K562 (cell line): ENCODE data around the gene CREG2. TPM values are rescaled to one million over a fixed set of nuclear protein-coding genes. Genes with fewer than 3 reads are reported as not detected.

ENCODE experiments used
- ATAC-seq: fragments of 200-7000 bp; cut with Tn5 transposase; 3 replicates; pipeline ENCODE4 v1.9.1; 2020; ENCODE audit warnings: moderate library complexity
- BruUV-seq: library from RNA; stranded (reverse); fragments of 400-500 nt; replicated peaks from 2 replicates; lab custom pipeline; 2021; lab: Mats Ljungman, UMichigan
- CTCF ChIA-PET: fragments of 300-600 bp; formaldehyde crosslinking; extraction: SDS; loops from one replicate; lab custom pipeline; 2021; ENCODE audit warnings: low intra/inter-chr PET ratio; lab: Yijun Ruan, JAX
- POLR2A ChIA-PET: fragments of 300-600, 350-650 bp; sonication (Branson Sonifier 250); formaldehyde crosslinking; extraction: SDS; loops from one replicate; lab custom pipeline; 2021; ENCODE audit warnings: antibody characterized with exemption, inconsistent platforms; lab: Yijun Ruan, JAX
- DNase-seq, 4 experiments: peaks; one replicate each; pipeline versions ENCODE4 v3.0.0 to v3.0.0-alpha.2; 2011 to 2018; ENCODE audit warnings: low spot score in 3 of 4, mixed read lengths in 3 of 4; ENCODE audit errors: extremely low read depth in 1 of 4
- FAIRE-seq: peaks from 2 replicates; lab custom pipeline; 2011; peaks lifted over from hg19 to GRCh38; lab: Jason Lieb, UNC
- H2AFZ ChIP-seq: 2 replicates; pipeline ENCODE4 v1.6.0; 2011; ENCODE audit warnings: low read depth, low read length, control low read depth, inconsistent platforms
- H3K27ac ChIP-seq: fragments of 200-600 bp; 3 replicates; pipeline ENCODE4 v1.8.0; 2011; ENCODE audit warnings: low read depth, mild to moderate bottlenecking, control low read depth, inconsistent platforms, low read length, moderate library complexity, mixed read lengths; ENCODE audit errors: extremely low read depth
- H3K27me3 ChIP-seq, 2 experiments: fragments of 300-600 bp in 1 of 2; 2 replicates in 1 of 2; 3 replicates in 1 of 2; pipeline versions ENCODE4 v1.6.0 to v1.8.0; 2011; ENCODE audit warnings: inconsistent platforms in 2 of 2, low read length in 2 of 2, mild to moderate bottlenecking in 1 of 2, mixed read lengths in 1 of 2, moderate library complexity in 1 of 2; ENCODE audit not compliant: control insufficient read depth in 2 of 2, insufficient read depth in 2 of 2
- H3K36me3 ChIP-seq: fragments of 300-600 bp; 3 replicates; pipeline ENCODE4 v1.8.0; 2011; ENCODE audit warnings: mild to moderate bottlenecking, low read length, inconsistent platforms; ENCODE audit not compliant: control insufficient read depth, insufficient read depth
- H3K4me1 ChIP-seq, 2 experiments: fragments of 200-600 bp in 1 of 2; replicated peaks in 1 of 2; 2 replicates in 1 of 2; 3 replicates in 1 of 2; pipeline versions ENCODE4 v1.5.1 to v1.8.0; 2011; ENCODE audit warnings: inconsistent platforms in 2 of 2, low read length in 2 of 2, mild to moderate bottlenecking in 1 of 2, mixed read lengths in 1 of 2, moderate library complexity in 1 of 2; ENCODE audit not compliant: control insufficient read depth in 2 of 2, insufficient read depth in 2 of 2
- H3K4me2 ChIP-seq: 2 replicates; pipeline ENCODE4 v1.6.1; 2011; ENCODE audit warnings: low read length, control low read depth, inconsistent platforms, mixed read lengths; ENCODE audit not compliant: insufficient read depth
- H3K4me3 ChIP-seq: fragments of 200-600 bp; sonication (generic), shearing (Covaris generic); 2 replicates; pipeline ENCODE4 v1.5.1; 2016; ENCODE audit warnings: control low read depth, inconsistent platforms
- H3K79me2 ChIP-seq: fragments of 200-600 bp; 3 replicates; pipeline ENCODE4 v1.8.0; 2011; ENCODE audit warnings: low read length, inconsistent platforms; ENCODE audit not compliant: control insufficient read depth, insufficient read depth
- H3K9ac ChIP-seq, 2 experiments: 2 replicates each; pipeline versions ENCODE4 v1.6.0 to v1.6.1; 2011; ENCODE audit warnings: low read depth in 2 of 2, low read length in 2 of 2, control low read depth in 1 of 2, inconsistent platforms in 1 of 2, mild to moderate bottlenecking in 1 of 2, mixed read lengths in 1 of 2; ENCODE audit not compliant: insufficient read depth in 1 of 2
- H3K9me1 ChIP-seq: one replicate; pipeline ENCODE4 v1.6.0; 2011; ENCODE audit warnings: inconsistent platforms, mild to moderate bottlenecking, low read length, moderate library complexity; ENCODE audit not compliant: control insufficient read depth, insufficient read depth
- H3K9me3 ChIP-seq: replicated peaks from 2 replicates; pipeline ENCODE4 v1.5.1; 2011; ENCODE audit warnings: low read depth, low read length, inconsistent platforms; ENCODE audit not compliant: control insufficient read depth, insufficient read depth
- H4K20me1 ChIP-seq: replicated peaks from 2 replicates; pipeline ENCODE4 v1.6.1; 2011; ENCODE audit warnings: low read length, inconsistent platforms, mixed read lengths; ENCODE audit not compliant: control insufficient read depth, insufficient read depth
- ATF2 ChIP-seq: sonication (generic); formaldehyde crosslinking; IDR thresholded peaks from 2 replicates; pipeline ENCODE4 v1.8.1; 2022; ENCODE audit warnings: missing genetic modification reagents
- BCLAF1 ChIP-seq, 2 experiments: fragments of 450-650 bp in 1 of 2; IDR thresholded peaks; 2 replicates each; pipeline ENCODE4 v1.6.1; 2011 to 2017; ENCODE audit warnings: low read depth in 2 of 2, antibody characterized with exemption in 1 of 2, borderline replicate concordance in 1 of 2, low read length in 1 of 2, mild to moderate bottlenecking in 1 of 2, mixed read lengths in 1 of 2; ENCODE audit not compliant: control insufficient read depth in 1 of 2
- BCOR ChIP-seq: fragments of 450-650 bp; IDR thresholded peaks from 2 replicates; pipeline ENCODE4 v1.6.1; 2016
- DPF2 ChIP-seq: fragments of 450-650 bp; IDR thresholded peaks from 2 replicates; pipeline ENCODE4 v1.6.1; 2016
- FOXA3 ChIP-seq, 2 experiments: fragments of 450-650 bp in 1 of 2; sonication (generic) in 1 of 2; formaldehyde crosslinking; IDR thresholded peaks in 1 of 2; conservative IDR thresholded peaks in 1 of 2; 2 replicates each; pipeline versions ENCODE4 v1.4.0 to v1.8.0; 2020 to 2022; ENCODE audit warnings: mild to moderate bottlenecking in 2 of 2, missing genetic modification reagents in 1 of 2
- JUN ChIP-seq, 2 experiments: sonication (generic) in 1 of 2; formaldehyde crosslinking in 1 of 2; IDR thresholded peaks; 2 replicates each; pipeline versions ENCODE4 v1.6.1 to v1.8.0; 2012 to 2022; ENCODE audit warnings: borderline replicate concordance in 2 of 2, mild to moderate bottlenecking in 2 of 2, improper control_type of control experiment in 1 of 2, low read depth in 1 of 2, low read length in 1 of 2, missing genetic modification reagents in 1 of 2
- JUND ChIP-seq, 2 experiments: IDR thresholded peaks; 2 replicates in 1 of 2; 3 replicates in 1 of 2; pipeline ENCODE4 v1.6.1; 2011; ENCODE audit warnings: borderline replicate concordance in 2 of 2, low read depth in 2 of 2, low read length in 2 of 2, improper control_type of control experiment in 1 of 2, missing biosample characterization in 1 of 2, missing genetic modification characterization in 1 of 2, missing genetic modification reagents in 1 of 2
- NFATC3 ChIP-seq: fragments of 450-650 bp; IDR thresholded peaks from 2 replicates; pipeline ENCODE4 v1.6.1; 2017; ENCODE audit warnings: mild to moderate bottlenecking
- RBM25 ChIP-seq: fragments of 200-400 bp; formaldehyde crosslinking; IDR thresholded peaks from 2 replicates; pipeline ENCODE4 v1.6.1; 2018; ENCODE audit warnings: low read length, low read depth, moderate library complexity; ENCODE audit not compliant: severe bottlenecking
- SMC3 ChIP-seq: conservative IDR thresholded peaks from 2 replicates; pipeline ENCODE4 v1.6.1; 2011; ENCODE audit warnings: low read depth, low read length, improper control_type of control experiment; ENCODE audit not compliant: insufficient read depth
- ZBTB7A ChIP-seq: IDR thresholded peaks from 2 replicates; pipeline ENCODE4 v1.6.1; 2011; ENCODE audit warnings: low read depth, mild to moderate bottlenecking, low read length, moderate library complexity, borderline replicate concordance; ENCODE audit not compliant: control insufficient read depth
- WGBS: fragments of 100-300 bp; shearing (Covaris generic); methylation state at CpG from one replicate; pipeline ENCODE4 v1.1.6; 2016; ENCODE audit warnings: low coverage, mixed read lengths; ENCODE audit not compliant: insufficient coverage; ENCODE audit errors: missing lambda C conversion rate; 5-methylcytosine and 5-hydroxymethylcytosine counted together
- in situ Hi-C: fragments of 300-500 bp; cut with MboI; formaldehyde crosslinking; loops from 4 replicates; pipeline ENCODE4 v1.15.0; 2018; ENCODE audit warnings: inconsistent platforms, mixed read lengths
- intact Hi-C: fragments of 100-400 bp; cut with micrococcal nuclease; formaldehyde crosslinking; loops from 2 replicates; pipeline ENCODE4 v1.14.2; 2022
- polyA plus RNA-seq, 8 experiments: library from polyadenylated mRNA; depleted of rRNA in 4 of 8; stranded (reverse) in 5 of 8; unstranded in 3 of 8; fragments of >200 nt; fragmentation: Nextera tagmentation in 2 of 8; fragmentation: Illumina TruSeq in 1 of 8; extraction: Ambion mirVana in 2 of 8; extraction: Trizol in 1 of 8; gene quantifications; 2 replicates each; pipeline versions ENCODE4 v1.2.1 to v1.2.3, GENCODE V29; 2011 to 2014; ENCODE audit warnings: inconsistent platforms in 1 of 8, missing spikeins in 1 of 8
- total RNA-seq, 7 experiments: library from RNA; depleted of rRNA in 6 of 7; stranded (reverse); fragments of >200 nt in 6 of 7; fragmentation: Illumina TruSeq in 2 of 7; extraction: Trizol in 2 of 7; gene quantifications; 2 replicates each; pipeline versions ENCODE4 v1.2.1 to v1.2.3, GENCODE V29; 2011 to 2021; ENCODE audit warnings: low replicate concordance in 1 of 7
- TF ChIP-seq, protein P1 (sequence below): sonication (generic); formaldehyde crosslinking; IDR thresholded peaks from 2 replicates; pipeline ENCODE4 v1.8.0; 2022; ENCODE audit warnings: missing genetic modification reagents, mild to moderate bottlenecking, borderline replicate concordance

The CREG2 gene
- total and polyA plus RNA-seq, 9 of the 15 experiments (the other 6 are each of a cell fraction or from before 2014, with no cell fraction given), result not detected

- DNase-seq (no peak), FAIRE-seq (no peak), ATAC-seq (no peak)
- peaks cover 0 to 10% of the 10 kb centered on the region in 2 experiments; a peak in 2 of 5 replicates for H3K4me1 ChIP-seq
- POLR2A ChIA-PET, result no interaction called here
- H3K79me2 ChIP-seq, result no peaks in the 10 kb centered on the region
- H4K20me1 ChIP-seq, result no peaks in the 10 kb centered on the region
- no peak overlapping the region for H3K9ac ChIP-seq
- H3K9me1 ChIP-seq, result no peaks in the 10 kb centered on the region
- H3K4me3 ChIP-seq, result no peak overlapping the region
- no peaks in the 10 kb centered on the region for H3K9me3 ChIP-seq
- H3K27ac ChIP-seq, result no peak overlapping the region
- no peak overlapping the region for H3K4me2 ChIP-seq
- H3K27me3 ChIP-seq, result peaks cover 21 to 55% of the 10 kb centered on the region in 2 experiments; a peak in 4 of 5 replicates
- H2AFZ ChIP-seq, result no peak overlapping the region
- no peaks in the 10 kb centered on the region for H3K36me3 ChIP-seq
- no TSS peak for BruUV-seq
- in situ Hi-C loops (no loop called here), intact Hi-C loops (no loop called here)
- 0% methylated on average over 7 of the region's 7 CpGs for WGBS
- CTCF ChIA-PET, result no interaction called here
- TF ChIP-seq RBM25, result peak; percentile 75
- TF ChIP-seq NFATC3, result no peak
- peak; percentile 36; the same call in 1 of the 2 replicates for TF ChIP-seq BCOR
- TF ChIP-seq, protein P1, sequence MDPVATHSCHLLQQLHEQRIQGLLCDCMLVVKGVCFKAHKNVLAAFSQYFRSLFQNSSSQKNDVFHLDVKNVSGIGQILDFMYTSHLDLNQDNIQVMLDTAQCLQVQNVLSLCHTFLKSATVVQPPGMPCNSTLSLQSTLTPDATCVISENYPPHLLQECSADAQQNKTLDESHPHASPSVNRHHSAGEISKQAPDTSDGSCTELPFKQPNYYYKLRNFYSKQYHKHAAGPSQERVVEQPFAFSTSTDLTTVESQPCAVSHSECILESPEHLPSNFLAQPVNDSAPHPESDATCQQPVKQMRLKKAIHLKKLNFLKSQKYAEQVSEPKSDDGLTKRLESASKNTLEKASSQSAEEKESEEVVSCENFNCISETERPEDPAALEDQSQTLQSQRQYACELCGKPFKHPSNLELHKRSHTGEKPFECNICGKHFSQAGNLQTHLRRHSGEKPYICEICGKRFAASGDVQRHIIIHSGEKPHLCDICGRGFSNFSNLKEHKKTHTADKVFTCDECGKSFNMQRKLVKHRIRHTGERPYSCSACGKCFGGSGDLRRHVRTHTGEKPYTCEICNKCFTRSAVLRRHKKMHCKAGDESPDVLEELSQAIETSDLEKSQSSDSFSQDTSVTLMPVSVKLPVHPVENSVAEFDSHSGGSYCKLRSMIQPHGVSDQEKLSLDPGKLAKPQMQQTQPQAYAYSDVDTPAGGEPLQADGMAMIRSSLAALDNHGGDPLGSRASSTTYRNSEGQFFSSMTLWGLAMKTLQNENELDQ (CRISPR knock-in tag), result no peak
- TF ChIP-seq DPF2, result no peak
- no peak for TF ChIP-seq JUN (IDR thresholded peaks at IDR 0.05; ENCODE audit: borderline replicate concordance, low read depth, low read length)
- no peak for TF ChIP-seq JUN (CRISPR knock-in tag; IDR thresholded peaks at IDR 0.05; ENCODE audit: borderline replicate concordance)
- no peak for TF ChIP-seq SMC3
- TF ChIP-seq FOXA3 (CRISPR knock-in tag; conservative IDR thresholded peaks at IDR 0.05 in 1 of 2, IDR thresholded peaks at IDR 0.05 in 1 of 2), result no peak
- TF ChIP-seq BCLAF1 (IDR thresholded peaks at IDR 0.05; ENCODE audit: borderline replicate concordance in 1 of 2, control insufficient read depth in 1 of 2, low read depth in 2 of 2, low read length in 1 of 2), result no peak
- no peak for TF ChIP-seq ATF2 (CRISPR knock-in tag)
- TF ChIP-seq JUND (IDR thresholded peaks at IDR 0.05; ENCODE audit: borderline replicate concordance, low read depth, low read length), result no peak
- no peak for TF ChIP-seq JUND (tag; IDR thresholded peaks at IDR 0.05; ENCODE audit: borderline replicate concordance, low read depth, low read length)
- TF ChIP-seq ZBTB7A, result no peak
These were observed 4.2 kb downstream of the CREG2 start for GRCh38 chr2:101383016-101383541.
